Globus pallidus (tissue), 1 donor: ENCODE measurements around the gene LANCL2.
"Not testable (repeated sequence)": the region's sequence is repeated elsewhere in the genome, so short reads cannot be mapped to it uniquely, and the experiment has no call there.

Experiments used
- DNase-seq: peaks from one replicate; pipeline ENCODE4 v3.0.0-alpha.2; 2015; ENCODE audit warnings: low spot score

The LANCL2 gene

DNA sequence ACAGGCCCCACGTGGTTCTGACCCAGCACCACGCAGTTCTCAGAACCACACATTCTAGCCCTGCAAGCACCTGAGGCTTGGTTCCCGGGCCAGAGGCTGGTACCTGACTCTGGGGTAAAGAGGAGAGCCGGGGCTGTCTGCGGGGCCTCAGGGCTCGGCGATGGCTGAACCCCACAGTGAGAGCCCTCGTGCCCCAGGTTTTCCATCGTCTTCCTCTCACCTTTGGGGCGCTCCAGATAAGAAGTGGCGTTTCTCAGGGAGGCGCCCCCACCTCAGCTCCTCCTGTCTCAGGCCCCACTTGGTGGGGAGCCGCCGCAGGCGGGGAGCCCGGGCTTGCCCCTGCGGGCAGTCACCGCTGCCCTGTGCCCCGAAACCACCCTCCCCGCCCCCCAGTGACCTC lies 2.2 kb upstream of the LANCL2 start:
- DNase-seq, result no peak

DNA sequence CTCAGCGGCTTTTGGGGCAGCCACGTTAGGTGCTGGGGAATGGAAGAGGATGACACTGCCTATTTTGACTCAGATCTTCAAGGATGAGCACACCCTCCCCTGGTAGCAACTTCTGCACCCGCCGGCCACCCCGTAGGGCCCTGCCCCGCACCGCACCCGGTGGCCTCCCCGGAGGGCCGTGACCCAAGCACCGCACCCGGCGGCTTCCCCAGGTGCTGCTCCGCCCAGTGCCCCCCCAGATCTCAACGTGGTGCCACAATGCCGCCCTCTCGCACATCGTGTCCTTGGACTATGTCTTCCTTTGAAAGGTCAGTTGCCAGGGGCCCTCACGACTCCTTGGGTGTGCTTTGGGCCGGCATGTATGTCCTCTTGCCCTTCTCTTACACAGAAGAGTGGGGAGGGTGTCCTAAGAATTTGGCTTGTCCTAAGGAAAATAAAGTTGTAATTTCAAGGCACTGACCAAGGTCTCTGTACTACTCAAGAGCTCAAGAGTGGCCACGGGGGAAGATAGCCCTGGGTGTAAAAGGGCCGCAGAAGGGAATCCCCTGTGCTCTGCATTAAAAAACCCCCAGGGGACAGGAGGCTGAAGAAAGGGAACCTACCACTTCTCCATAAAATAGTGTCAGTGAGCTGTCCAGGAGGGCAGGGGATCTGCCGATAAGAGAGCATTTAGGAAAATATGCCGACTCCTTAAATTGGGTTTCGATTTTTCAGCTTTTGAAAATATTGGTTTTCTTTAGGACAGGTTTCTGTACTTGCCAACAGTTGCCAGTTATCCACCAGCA lies 1.6 kb upstream of the LANCL2 start:
- DNase-seq, result no peak

DNA sequence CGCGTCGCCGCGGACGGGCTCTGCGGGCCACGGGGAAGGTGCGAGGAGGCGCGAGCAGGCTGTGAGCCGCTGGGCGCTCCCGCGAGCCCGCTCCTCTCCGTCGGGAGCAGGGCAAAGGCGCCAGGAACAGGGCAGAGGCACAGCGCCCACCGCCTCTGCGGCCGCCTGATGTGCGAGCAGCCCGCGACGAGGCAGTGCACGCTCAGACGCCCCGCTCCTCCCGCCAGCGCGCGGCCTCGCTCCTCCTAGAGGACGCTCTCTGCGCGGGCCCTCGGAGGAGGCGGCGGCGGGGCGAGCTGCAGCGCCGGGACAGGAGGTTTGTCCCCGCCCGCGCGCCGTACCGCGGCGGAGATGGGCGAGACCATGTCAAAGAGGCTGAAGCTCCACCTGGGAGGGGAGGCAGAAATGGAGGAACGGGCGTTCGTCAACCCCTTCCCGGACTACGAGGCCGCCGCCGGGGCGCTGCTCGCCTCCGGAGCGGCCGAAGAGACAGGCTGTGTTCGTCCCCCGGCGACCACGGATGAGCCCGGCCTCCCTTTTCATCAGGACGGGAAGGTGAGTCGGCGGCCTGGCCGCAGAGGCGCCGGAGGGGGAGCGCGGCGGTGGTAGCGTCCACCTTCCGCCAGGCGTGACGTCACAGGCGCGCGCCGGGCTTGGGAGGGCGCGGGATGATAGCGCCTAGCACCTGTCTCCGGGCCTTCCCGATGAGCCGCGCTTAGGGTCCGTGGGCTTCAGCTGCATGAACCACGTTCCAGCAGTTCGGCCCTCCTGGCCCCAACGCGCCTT lies 731 bp downstream of the LANCL2 start:
- DNase-seq, result peak; percentile 95

DNA sequence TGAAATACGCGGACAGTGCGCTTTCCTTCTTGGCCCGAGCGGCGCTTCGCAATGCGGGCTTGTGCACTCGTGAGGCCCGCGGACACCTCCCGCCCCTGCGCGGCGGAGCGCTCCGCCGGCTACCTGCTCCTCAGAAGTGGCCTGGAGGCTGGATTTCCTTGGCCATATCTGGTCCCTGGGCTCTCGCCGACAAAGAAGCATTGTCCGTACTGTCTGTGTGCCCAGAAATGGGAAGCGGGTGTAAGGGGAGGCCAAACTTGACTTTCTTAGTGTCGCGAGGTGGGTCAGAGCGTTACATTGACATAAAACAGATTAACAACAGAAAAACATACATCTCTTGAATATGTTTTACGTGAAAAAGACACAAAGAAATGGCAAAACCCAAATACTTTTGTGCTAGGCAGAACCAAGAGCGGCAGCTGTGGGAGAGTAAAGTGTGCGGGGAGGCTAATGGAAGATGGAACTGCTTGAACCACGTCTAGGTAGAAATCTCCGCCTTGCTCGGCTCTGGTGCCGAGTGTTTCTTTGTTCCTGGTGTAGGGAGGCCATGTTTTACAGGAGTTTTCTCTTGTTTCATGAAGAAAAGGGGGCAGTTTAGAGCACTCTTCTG lies 1.4 kb downstream of the LANCL2 start:
- no peak for DNase-seq

DNA sequence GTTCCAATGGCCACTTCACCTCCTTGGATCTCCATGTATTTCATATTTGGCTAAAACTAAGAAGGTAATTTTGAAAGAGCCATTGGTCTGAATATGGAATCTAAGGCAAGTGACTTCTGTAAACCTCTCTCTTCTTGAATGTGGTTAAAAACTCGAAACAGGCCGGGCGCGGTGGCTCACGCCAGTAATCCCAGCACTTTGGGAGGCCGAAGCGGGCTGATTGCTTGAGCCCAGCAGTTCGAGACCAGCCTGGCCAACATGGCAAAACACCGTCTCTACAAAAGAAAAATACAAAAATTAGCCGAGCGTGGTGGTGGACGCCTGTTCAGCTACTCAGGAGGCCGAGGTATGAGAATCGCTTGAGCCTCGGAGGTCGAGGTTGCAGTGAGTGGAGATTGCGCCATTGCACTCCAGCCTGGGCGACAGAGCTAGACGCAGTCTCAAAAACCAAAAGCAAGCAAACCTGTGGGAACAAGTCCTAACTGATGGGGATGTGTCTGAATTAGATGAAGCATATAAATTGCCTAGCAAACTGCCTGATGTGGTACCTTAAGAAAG lies 2.2 kb downstream of the LANCL2 start:
- no peak for DNase-seq

DNA sequence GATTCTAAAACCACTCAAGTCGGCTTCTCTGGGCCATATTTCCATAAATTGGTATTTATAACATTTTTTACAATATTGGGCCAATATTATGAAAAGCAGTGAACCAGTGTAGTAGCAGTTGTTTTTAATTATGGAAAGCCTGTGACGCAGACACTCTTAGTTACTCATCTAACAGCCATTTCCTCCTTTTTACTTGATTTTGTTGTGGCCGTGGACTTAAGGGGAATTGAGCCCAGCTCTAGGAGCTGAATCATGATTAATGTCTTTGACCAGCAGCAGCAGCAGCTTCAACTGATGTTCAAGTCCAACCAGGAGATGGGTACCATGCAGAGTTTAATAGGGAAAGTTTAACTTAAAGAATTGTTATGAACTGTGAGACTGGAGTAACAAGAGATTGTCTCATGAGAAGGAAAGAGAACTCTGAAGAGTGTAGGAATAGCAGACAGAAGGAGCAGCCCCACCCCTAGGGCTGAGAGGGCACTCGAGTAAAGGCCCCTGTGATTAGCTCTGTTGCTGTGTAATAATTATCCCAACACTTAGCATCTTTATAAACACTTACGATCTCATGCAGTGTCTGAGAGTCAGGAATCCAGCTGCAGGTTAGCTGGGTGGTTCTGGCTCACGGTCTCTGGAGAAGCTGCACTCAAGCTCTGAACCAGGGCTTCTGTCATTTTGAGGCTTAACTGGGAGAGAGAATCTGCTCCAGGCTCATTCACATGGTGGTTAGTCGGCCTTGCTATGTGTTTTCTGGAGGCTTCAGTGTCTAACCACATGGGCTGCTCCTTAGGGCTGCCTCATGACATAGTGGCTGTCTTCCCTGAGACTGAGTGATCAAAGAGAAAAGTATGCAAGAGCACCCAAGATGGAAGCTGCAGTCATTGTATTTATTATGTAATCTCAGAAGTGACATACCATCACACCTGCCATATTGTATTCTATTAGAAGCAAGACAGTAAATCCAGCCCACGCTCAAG lies 4.6 kb downstream of the LANCL2 start:
- no peak for DNase-seq

DNA sequence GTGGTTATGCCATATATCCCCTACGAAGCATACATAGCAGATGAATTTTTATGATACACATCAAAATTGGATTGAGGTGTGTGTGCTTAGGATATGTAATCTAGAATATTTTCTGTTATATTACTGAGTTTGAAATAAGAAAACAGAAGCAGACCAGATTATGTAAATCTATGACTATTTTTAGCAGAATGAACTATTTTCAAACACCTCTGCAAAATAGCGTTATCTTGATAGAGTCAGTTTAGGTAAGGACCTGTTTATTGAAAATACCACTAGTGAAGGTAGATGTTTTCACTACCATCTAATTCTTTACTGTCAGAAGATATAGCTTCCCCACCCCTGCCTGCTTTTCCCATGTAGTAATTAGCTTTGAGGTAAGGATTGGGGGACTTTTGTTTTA lies 9.1 kb downstream of the LANCL2 start:
- no peak for DNase-seq

DNA sequence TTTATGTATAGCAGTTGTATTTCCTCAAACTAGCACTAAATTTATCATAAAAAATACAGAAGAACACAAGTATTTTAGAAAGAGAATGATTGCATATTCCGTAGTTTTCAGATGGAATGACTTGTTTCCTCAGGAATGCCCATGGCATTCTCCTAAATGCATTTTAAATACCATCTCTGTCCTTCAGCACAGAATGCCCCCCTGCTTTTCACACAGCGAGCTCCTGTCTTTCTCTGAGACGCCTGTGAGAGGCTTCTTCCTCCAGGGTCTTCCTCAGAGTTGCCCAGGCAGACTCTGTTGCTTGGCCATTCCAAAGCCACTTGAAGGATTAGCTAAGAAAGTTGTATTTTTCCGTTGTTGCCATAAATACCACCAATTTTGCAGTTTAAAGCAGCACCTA lies 10.1 kb downstream of the LANCL2 start:
- no peak for DNase-seq

DNA sequence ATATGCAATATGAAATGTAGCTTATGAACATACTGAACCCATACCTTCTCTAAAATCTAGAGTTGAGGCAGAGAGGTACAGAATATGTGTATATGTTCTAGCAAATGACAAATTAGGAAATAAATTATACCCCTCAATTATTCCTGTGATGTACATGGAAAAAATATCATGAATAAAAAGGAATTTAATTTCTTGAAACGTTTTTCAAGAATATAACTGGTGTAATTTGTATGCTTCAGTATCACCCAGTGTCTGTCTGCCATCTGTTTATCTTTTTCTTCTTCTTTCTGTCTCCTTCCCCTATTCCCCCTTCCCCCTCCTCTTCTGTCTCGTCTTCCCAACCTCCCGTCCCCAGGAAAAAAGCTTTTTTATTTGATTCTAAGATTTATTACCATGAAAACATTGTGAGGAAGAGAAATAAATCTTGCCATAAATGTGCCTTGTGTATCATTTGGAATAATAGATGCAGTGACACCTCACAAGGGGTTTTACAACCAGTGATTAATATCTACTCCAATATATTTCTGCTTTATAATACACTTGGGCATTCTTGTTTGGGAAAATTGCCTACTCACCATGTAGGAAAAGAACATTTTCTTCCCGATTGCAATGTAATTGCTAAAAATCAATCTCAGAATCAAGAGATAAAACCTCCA lies 12.2 kb downstream of the LANCL2 start:
- no peak for DNase-seq

DNA sequence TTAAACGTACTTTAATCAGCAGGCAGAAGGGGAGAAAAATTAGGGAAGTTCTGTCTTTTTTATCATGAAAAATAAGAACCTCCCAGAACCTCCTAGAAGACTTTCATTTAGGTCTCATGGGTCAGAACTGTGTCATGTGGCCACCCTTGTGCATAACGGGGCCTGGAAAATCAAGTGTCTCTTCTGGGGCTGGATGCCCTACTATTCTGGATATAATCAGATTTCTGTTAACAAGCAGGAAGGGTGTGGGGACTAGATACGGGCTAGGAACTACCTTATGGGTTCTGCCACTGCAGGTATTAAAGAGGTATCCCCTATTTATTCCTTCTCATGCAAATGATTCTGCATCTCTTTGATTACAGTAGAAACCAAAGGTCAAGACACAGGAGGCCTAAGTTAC lies 14.1 kb downstream of the LANCL2 start:
- DNase-seq, result no peak

DNA sequence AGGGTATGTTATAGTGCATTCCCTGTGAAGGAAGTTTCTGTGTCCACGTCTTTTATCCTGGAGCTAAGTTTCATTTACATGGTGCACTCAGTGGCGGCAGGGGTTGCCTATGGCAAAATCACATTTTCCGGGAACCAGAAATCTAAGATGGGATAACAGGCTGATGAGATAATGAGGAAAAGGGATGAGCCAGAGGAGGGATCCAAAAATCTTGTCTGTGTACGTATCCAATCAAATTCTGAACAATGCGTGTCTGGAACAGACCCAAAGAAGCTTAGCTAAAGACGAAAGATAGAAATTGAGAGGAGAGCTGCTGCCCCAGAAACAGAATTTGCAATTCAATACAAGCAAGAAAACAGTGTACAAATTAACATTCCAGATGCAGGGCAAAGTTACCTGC lies 16.1 kb downstream of the LANCL2 start:
- peak; percentile 21 for DNase-seq

DNA sequence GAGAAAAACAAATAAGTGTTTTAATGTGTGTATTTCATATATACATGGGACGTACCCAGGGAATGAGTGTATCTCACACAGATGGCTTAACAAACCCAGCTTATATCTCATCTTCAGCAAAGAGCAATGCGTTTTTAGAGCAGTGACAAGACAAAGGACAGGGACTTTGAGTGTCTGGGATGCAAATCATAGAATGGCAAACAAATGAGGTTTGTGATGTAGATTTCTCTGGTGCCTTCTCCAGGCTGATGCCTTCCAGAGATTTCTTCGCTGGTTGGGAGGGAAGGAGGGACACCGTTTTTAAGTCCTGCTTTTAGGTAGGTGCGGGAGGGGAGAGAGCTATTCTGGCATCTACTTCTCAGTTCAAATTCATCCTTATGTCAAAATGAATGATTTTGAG lies 16.6 kb downstream of the LANCL2 start:
- peak; percentile 69 for DNase-seq

DNA sequence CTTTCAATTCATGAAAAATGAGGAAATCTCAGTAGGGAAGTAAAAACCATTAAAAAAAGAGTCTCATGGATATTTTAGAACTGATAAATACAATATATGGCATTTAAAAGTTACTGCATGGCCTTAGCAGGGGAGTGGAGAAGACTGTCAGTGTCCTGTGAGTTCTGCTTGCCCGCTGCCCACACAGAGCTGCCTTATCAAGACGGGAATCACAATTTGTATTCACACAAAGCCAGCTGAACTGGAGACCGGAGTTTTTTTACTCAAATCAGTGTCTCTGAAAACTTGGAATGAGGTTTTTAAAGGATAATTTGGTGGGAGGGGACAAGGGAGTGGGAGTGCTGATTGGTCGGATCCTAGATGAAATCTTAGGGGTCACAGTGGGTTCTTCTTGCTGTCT lies 17.1 kb downstream of the LANCL2 start:
- DNase-seq, result peak; percentile 32

DNA sequence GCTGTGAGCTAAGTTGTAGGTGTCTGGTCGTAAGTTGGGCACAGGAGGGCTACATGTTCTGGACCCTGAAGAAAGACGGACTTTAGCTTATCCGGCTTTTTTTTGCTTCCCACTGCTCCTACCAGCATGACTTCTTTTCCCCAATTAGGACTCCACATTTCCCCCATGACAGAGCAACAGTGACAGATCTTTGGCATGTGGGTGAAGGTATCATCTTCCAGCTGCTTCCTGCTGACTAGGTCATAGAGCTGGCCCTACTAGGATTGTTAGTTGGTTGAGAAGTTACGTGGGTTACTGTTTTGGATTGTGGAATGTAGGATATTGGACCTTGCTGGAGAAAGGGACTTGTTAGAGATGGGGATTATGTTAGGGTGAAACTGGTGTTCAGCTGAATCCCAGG lies 21.4 kb downstream of the LANCL2 start:
- DNase-seq, result no peak

DNA sequence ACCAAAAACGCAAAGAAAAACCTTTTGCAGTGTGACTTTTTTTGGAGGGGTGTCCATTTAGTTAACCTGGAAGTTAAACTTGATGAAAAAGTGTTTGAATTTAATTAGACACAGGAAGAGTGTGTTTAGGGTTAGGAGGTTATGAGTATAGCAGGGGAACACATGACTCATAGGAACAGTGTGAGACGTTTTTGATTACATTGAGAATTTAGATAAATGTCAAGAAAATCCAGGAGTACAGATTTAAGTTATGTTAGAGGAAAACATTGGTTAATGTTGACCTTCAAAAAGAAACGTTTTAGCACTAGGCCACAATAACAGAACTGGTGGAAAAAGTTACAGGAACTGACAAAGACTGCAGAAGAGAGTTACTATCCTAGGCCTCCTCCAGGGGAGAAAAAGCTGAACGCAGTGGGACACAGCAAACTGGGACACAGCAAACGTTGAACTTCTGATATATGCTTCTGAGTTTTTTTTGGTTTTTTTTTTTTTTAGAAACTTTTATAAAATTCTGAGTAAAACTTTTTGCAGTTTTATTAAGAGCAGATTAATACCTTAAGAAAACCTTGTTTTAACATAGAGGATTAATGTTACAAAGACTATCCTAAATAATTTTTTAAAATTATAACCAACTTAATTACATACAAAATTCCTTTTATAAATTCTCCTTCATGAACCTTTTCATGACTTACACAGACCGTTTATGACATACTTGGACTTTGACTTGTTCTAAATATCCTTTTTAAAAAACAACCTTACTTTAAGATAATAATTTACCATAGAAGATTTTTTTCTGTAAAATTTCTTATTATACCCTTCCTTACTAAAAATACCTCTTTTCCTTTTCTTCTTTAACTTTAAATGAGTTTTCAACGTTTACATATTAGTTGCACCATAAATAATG lies 22.2 kb downstream of the LANCL2 start:
- DNase-seq, result no peak

DNA sequence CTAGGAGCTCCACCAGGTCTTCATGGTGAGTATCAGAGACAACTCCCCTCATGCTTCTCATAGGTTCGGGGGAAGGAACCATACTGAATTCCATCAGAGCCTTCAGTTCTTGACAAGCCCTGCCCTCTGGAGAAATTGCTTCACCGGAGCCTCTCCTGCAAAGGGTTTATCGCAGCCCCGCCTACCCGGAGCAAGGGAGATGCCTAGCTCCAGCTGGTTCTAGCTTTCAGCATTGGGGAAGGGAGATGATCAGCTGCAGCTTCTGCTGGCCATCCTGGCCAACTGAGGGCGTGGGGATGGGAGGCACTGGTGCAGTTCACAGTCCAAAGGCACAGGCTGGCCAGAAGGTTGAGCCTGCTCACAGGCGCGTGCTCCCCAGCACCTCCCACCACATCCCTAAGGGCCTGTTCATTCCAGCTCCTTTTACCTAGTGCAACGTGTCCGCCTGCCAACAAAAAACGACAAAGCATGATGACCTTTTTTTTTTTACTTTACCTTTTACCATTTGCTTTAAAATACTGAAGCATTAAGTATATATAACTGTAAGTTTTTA lies 31.2 kb downstream of the LANCL2 start:
- no peak for DNase-seq

DNA sequence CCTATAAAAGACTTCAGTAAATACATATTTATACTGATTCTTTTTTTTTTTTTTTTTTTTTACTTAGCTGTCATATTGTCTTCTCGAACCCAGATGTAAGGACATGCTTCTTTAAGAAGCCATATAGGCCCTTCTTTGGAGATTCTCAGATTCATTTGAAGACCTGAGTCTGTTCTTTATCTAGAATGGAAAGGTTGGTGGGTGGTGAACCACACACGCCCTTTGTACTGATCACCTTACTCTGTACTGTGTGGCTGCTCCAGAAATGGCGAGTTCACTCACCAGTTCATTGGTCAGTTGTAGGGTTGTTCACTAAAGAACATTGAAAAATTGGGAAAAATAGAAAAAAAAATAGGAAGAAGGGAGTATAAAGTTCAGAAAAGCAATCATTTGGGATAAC lies 32.5 kb downstream of the LANCL2 start:
- DNase-seq, result no peak

DNA sequence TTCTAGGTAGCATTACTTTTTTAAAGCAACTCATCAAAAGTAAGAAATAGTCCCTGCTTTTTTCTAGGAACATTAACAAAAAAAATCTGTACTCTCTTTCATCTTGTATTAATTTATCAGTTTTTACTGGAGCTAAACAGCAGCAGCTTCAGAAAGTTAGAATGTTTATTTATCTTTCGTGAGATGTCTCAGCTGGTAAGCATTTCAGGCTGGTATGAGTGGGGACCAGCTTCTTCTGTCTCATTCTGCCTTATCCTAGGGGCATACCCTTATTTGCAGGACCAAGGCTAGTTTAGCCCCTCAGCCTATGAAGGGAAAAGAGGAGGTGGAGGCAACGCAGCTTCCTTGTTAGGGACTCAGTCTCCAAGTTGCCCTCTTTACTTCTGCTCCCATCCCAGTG lies 35.1 kb downstream of the LANCL2 start:
- DNase-seq, result no peak

DNA sequence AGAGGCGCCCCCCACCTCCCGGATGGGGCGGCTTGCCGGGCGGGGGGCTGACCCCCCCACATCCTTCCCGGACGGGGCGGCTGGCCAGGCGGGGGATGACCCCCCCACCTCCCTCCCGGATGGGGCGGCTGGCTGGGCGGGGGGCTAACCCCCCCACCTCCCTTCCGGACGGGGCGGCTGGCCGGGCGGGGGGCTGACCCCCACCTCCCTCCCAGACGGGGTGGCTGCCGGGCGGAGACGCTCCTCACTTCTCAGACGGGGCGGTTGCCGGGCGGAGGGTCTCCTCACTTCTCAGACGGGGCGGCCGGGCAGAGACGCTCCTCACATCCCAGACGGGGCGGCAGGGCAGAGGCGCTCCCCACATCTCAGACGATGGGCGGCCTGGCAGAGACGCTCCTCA lies 37.4 kb downstream of the LANCL2 start:
- DNase-seq, result not testable (repeated sequence)
